Colon (tissue), 2 donors: Measurements from ENCODE around the gene PCNX2.

Source experiments
- FAIRE-seq: peaks from 2 replicates; lab custom pipeline; 2012; peaks lifted over from hg19 to GRCh38; lab: Jason Lieb, UNC
- donor health status: control.
- donor health status: control.

The PCNX2 gene

DNA sequence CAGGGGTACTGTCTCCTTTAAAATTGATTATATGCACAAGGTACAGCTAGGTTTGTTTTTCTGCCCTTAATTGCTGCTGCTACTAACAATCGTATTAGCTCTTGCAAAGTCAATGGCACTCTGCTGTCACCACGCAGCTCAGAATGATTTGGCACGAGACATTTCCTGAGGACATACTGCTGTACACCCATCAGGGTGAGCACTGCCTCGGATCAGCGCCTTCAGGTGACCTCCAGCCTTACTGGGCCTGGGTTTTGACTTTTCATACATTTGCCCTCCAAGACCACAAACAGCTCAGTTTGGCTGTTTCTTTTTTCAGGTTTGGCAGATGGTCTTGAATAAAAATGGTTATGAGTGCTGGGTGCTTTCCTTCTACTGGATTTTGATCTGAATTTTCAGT, 234.3 kb downstream of the PCNX2 start:
- no peak for FAIRE-seq

DNA sequence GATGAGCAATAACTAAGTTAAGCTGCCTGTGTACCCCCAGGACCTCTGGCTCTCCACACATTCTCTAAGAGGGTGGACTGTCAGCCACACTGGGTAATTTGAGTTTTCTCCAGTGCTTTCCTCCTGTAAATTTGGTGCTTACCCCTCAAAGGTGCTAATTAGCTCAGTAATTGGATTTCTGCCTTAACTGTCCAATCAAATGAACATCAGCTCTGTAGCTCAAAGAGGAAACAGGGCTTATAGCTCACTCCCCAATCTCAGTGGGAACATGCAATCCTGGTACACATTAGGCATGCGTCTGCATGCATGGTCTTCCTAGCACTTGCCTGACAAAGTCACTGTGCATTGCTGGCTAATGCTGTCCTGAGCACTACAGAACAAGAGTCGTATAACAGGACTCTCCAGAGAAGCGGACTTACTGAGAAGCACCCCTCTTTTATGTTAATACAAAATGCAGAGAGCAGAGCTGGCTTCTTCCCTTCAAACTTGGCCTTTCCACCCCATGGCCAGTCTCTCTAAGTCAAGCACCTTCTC, 235.0 kb downstream of the PCNX2 start:
- no peak for FAIRE-seq

DNA sequence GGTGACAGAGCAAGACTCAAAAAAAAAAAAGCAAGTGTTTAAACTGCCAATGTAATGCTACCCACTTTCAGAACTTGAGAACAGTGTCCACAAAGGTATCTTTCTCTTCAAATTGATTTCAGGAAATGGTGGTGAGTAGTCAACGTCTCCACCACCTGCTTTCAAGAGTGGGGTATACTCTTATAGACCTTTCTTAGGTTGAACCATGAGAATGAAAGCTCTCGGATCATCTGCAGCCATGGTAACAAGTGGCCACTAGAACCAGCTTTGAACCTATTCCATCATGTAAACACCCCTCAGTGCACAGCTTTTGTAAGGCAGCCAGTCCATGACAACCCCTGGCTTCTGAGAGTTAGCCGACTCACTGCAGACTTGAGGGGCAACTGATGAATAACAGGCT, 237.7 kb downstream of the PCNX2 start:
- no peak for FAIRE-seq

DNA sequence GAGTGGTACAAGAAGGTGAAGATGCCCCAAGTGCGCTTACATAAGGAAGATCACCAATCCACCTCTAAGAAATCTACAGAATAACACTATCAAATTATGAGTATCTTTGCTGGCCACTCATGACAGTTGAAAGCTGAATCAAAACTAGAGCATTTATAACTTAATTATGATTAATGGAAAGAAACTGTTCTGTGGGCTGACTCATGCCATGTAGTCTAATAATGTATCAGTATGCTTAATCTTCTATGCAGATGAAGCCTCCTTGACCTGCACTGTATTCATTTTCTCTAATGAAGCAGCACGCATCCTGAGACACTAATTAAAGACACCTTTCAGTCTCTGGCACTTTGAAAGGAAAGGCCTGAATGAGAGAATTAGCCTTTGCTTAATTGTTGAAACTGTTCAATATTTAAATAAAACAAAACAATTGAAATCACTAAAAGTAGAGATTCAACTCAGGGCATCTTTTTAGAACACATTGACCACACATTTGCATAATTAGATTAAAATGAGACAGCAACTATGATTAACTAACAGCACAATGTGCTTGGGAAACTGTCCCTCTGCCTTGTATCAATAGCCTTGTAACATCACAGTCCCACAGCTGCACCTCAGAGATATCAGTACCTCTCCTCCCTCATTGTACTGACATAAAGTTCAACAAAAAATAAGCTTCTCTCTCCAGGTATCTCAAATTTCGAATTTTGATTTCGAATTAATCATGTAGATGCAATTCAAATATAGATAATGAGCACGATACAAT, 239.5 kb downstream of the PCNX2 start:
- no peak for FAIRE-seq

DNA sequence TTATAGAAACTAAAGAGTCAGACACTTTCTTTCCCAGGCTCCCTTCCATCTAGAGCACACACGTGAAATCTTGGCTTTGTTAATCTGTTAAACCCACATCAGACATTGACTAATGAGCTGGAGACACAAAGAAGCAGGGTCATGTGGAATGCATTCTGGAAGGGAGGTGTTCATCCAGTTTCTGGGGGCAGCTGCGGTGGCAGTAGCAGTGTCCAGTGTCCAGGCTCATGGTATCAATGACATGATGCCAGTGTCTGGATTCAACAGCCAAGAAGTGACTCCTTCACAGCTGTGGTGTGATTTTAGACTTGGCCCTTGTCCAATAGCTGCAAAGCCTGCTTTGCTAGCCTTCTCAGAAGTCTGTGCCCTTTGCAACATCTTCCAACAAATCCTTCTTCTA, 249.9 kb downstream of the PCNX2 start:
- no peak for FAIRE-seq

DNA sequence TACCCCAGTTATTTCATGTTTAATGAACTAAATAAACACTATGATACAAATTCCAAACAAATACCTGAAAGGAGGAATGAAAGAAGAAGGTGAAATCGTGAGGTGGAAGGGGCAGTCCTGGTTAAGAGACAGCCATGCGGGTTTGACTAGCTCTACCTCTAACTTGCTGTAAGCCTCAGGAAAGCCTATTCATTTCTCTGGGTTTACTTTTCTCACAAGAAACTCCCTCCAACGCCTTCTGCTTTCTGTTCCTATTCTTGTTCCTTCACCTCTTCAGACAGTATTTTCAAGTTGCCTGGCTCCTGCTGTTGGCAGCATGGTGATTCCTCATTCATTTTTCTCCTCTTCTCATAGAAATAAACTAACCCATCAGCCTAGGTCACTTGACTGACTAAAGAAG, 252.7 kb downstream of the PCNX2 start:
- no peak for FAIRE-seq

DNA sequence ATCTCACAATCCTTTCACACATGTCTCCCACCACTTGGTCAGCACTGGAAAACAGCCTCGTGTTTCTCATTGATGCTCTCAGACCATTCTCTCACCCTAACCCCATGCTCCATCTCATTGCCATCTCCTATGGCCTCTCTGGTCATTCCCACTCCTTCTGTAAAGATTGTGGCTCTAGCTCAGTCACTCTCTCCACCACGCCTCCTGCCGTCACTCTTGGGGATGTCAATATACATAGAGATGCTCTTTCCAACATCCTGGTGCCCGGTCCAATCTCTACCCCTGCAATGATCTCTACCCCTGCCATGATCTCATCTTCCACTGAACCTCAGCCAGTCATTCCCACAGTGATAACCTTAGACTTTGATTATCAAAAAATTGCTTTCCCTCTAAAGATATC, 255.0 kb downstream of the PCNX2 start:
- no peak for FAIRE-seq

DNA sequence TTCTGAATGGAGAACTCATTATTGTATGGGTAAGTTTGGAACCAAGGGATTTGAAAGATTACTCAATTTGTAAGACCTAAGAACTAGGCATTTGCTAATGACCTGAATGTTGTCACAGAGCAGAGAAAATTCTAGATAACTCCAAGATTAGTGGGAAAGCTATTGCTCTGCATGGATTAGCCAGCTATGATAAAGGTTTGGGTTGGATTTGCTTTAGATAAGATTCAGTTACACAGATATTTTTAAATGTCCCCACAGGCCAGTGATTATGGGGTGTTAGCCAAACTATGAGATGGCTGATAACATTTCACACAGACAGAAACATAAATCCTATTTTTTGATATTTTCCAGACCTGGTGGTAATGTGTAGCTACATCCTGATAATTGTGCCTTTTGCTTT, 256.9 kb downstream of the PCNX2 start:
- FAIRE-seq = no peak

DNA sequence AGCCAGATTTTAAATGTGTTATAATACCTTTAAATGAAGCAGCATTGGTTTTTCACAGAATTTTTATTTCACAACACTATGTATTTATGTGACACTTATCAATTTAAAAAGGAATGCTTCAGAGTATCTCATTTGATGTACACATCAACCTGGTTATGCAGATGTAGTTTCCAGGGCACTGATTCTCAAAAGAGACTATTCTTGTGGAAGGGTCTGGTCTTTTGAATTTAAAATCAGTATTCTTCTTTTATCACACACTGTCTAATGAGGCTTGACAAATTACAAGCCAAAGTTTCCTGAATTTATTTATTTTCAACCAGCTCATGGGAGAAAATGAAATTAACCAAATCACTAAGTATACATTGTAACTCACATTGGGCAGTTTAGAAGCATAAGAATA, 257.7 kb downstream of the PCNX2 start:
- FAIRE-seq = no peak

DNA sequence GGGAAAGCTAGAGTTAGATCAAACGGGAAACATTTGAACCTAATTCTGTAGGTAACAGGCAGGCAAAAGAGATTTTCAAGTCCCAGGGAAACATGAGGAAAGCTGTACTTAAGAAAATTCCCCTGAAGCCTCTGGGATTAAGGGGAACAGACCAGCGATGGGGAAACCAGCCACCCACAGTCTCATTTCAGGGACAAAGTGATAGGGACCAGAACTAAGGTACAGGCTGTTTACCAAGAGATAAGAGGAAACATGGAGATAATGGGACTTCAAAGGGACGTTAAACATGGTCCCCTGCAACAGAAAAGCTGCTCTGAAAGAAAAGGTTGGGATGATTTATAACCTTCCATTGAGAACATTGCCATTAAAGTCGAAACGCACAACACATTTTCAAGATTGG, 260.7 kb downstream of the PCNX2 start:
- FAIRE-seq = no peak

DNA sequence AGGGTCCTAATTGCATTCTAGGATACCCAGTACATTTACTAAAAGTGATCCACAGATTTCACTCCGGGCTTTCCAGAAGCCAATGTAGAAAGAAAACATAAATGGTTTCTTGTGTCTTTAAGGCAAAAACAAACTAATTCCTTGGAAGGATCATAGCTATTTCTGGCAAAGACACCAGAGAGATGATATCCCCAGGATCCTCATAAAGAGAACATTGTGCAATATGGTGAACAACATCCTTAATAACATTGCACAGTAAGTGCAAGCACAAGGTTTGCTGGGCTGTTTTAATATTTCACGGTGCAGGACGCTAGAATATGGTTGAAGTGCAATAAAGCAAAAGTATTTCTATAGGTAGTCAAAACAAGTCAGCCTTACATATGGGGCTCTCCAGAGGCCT, 262.2 kb downstream of the PCNX2 start:
- no peak for FAIRE-seq

DNA sequence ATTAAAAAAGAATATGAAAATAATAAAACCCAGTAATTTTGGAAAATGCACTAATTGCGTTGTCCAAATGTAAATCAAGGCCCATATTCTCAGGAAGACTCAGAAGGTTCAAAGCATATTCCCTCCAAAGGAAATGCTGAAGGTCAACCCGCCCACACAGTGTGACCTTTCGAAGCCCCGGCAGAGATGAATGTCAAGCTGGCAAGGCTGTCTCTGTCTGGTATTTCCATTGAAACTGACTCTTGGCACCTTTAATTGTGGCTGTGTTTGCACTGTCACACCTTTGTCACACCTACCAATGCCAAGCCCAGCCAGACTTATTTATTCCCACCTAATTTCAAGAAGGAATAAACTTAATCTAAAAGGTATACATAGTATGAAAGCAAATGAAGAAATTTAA, 262.6 kb downstream of the PCNX2 start:
- no peak for FAIRE-seq

DNA sequence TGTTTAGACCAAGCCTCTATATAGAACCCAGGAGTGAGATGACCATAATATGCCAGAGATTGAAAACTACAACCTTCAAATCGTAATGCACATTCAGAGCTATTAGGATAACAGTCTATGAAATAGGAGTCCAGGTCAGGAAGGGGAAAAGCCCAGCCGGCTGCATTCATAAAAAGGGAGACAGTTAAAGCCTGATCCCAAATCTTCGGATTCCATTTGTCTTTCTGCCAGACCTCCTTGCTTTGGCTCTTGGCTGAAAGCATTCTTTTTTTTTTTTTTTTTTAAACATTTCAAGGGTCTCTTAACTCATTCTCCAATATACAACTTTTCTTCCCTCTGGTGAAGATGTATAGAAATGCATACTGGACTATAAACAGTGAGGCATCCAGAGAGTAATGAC, 264.0 kb downstream of the PCNX2 start:
- FAIRE-seq = no peak

DNA sequence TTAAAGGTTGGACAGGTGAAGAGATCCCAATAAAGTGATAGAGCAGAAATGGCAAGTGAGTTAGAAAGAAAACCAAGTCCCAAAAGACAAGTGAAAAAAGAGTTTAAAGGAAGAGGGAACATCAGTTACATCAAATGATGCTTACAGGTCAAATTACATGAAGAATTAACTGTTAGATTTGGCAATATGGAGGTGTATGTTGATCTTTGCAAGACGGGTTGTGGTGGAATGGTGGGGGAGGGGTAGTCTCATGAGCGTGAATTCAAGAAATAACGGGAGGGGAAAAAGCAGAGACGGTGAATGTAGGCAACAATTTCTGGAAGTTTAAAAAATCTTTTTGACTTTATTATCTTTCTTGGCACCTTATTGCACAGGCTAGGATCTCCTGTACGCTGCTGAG, 268.5 kb downstream of the PCNX2 start:
- FAIRE-seq = no peak

DNA sequence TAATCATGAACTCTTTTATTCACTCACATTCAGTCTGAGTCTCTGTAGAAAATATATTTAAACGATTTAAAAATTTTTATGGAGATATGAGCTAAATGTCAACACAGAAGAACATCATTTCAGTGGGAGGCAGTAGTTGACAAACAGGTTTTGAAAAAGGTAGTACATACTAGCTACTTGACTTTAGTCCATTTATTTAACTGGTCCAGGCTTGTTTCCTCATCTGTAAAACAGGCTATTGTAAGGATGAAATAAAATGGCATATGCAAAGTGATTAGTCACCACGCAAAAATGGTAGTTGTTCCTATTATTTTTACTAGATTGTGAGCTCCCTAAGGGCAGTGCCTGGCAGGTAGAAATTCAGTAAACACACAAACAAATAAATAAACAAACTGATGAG, 270.0 kb downstream of the PCNX2 start:
- FAIRE-seq = no peak

DNA sequence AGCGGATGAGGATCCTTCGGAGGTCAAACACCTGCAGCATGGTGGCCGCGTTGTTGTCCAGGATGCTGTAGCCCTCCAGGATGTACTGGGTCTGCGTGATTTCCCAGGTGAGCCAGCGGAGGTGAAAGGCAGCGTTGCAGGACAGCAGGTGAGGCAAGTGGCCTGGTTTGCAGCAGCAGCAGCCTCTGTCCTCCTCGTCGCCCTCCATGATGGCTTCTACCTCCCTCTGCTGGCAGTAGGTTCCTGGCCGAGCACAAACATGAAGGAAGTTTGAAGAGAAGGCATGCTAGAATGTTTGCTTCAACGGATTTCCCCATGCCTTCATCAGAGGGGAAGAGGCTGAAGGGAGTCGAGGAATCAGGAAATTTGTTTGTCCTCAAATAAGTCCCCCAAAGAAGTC, 270.4 kb downstream of the PCNX2 start:
- no peak for FAIRE-seq

DNA sequence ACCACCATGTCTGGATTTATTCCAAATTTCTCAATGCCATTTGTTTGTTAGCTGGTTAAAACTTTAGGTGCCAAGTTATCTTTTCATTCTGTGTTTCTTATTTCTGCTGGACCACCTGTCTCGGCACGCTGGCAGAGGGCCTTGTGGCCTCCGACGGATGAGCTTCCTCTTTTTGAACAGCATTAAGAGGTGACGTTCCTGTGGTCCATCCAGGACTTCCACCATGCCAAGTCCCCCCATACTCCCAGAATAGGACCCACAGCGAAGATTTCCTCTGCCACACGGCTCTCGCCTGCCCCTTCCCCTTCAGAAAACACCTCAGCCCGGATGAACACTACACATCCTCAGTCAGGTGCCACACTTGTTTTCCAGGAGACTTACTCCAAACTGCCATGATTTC, 271.3 kb downstream of the PCNX2 start:
- FAIRE-seq = no peak

DNA sequence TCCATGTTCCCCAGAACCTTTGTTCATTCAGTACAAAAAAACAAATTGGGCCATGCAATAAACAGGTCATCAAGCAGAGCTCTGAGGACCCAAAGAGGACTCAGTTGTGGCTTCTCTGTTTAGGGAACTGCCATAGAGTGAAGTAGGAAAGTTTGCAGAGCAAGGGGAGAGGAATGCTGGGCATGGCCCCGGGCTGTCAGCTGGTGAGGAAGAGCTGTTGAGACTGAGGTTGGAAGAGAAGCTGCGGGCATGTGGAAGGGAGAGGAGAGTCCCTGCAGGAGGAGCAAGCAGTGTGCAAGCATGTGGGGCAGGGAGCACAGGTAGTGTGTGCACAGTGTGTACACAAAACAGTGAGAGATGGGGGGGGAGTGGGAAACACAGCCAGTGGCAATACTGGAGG, 273.3 kb downstream of the PCNX2 start:
- no peak for FAIRE-seq

DNA sequence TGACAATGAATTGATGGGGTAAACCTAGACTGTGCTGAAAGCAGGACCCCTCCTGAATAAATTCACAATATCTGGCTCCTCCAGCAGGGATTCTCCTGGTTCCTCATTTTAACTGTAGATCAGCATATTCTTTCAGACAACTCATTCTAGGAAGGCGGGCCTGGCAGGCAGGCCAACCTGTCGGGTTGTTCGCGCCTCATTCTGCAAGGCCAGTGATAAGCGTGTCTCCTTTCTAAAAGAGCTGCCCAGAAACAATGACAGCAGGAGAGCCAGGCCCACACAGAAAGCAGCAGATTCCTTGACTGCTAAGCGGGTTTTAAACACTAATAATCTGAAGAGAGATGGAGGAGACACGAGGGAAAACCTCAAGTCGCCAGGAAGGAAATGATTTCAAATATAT, 275.1 kb downstream of the PCNX2 start:
- FAIRE-seq = no peak

DNA sequence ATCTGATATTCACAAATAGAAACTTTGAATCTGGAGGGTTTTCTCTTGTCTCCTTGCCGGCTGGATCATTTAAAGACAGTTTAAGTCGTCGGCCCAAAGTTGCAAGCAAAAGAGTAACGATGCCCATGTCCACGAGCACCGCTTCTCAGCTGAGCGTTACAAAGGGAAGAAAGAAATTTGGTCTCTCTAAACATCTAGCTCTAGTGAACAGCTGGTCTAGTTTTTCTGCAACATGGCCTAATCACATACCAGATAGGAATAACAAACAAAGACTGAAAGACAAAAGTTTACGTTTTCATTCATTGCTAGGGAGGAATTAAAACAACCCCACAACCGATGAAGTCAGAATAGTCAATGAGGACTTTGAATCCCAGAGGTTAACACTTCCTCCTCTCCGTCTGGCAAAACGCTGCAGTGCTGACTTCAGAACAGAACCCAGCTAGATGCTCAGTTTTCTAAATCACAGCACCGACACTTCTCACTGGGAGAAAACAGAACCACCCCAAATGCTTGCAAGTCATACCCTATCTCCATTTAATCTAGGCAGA, 275.7 kb downstream of the PCNX2 start:
- no peak for FAIRE-seq

DNA sequence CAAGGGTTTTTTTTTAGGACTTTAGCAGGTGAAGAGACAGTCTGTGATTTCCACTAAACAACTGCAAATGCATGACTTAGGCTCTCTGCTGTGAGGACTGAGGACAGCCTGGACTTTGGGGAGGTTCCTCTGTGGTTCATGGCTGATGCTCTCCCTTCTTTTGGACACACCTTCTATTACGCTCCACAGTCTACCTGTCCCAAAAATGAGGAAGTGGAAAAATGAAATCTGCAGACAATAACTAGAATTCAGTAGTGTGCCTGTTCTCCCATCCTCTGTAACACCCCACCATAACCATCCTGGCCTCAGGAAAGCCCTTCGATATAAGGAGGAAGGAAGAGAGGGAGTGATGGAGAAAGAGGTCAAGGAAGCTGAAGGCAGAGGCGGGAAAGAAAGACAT, 276.4 kb downstream of the PCNX2 start:
- FAIRE-seq = no peak

DNA sequence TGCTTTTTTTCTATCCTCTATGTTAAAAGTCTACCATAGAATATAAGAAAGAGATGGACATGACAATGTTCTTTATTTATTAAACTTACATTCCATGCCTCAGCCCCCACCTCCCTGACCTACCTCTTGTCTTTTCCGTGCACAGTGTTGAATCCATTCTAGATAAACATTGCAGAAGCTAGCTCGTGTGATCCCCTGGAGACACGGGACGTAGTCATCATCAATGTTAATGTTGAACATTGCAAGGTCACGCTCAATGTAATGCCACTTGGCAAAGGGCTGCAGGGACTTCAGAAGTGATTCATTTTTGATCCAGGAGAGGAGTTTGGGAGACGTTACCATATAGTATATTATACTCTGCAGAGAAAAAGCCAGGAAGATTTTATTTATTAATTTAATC, 278.7 kb downstream of the PCNX2 start:
- no peak for FAIRE-seq

DNA sequence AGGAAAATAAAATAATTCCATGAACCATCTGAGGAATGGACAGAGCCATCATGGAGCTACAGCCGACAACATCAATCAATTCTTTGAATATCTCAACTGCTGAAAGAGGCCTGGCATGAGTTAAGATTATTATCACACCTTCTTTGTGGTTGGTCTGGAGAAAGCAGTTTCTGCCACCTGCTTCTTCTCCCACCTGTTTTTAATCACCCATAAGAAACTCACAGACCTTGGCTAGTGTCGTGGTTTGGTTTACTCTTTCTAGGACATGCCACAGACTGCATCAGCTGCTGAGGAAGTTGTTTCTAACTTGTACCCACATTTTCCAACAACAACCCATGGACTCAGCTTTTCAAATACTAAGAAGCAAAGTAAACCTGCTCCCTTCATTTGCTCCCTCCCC, 279.6 kb downstream of the PCNX2 start:
- no peak for FAIRE-seq

DNA sequence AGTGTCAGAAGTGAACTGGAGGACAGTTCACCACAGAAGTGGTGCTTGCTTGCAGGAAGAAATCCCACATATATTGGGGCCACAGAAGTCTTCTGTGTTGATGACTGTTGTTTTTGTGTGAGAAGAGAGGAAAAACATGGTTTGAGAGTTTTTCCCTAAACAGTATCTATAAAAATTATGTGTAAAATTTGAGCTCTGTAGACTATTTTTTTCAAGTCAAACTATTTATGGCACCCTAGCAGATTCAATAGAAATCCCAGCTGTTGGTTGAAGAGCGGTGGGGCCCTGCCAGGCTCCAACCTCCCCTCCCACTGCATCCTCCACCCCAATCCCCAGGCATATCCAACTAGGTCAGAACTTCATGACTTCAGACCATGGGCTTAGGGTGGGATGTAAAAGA, 283.5 kb downstream of the PCNX2 start:
- no peak for FAIRE-seq
